Lung (tissue), 12 donors: ENCODE data around the gene BTG1. TPM values are rescaled to one million over a fixed set of nuclear protein-coding genes. Genes with fewer than 3 reads are reported as not detected.
"Not testable (repeated sequence)": the region's sequence is repeated elsewhere in the genome, so short reads cannot be mapped to it uniquely, and the experiment has no call there.

ENCODE experiments used
- ATAC-seq: fragments of 200-7000 bp; cut with Tn5 transposase; one replicate; pipeline ENCODE4 v1.9.1; 2020; ENCODE audit warnings: moderate number of reproducible peaks; ENCODE audit not compliant: insufficient read depth, low FRiP score
- DNase-seq, 3 donors: peaks; one replicate each; pipeline ENCODE4 v3.0.0-alpha.2; 2013 to 2017
- H3K27ac ChIP-seq, 2 donors: one replicate each; pipeline ENCODE4 v1.5.1; 2013; ENCODE audit warnings: mild to moderate bottlenecking in 2 of 2, moderate library complexity in 2 of 2, control low read depth in 1 of 2, inconsistent platforms in 1 of 2, low read depth in 1 of 2, low read length in 1 of 2
- H3K27me3 ChIP-seq, 3 donors: one replicate each; pipeline ENCODE4 v1.5.1; 2013; ENCODE audit warnings: low read length in 2 of 3; ENCODE audit not compliant: control insufficient read depth in 3 of 3, insufficient read depth in 3 of 3
- H3K36me3 ChIP-seq, 4 donors: one replicate each; pipeline ENCODE4 v1.5.1; 2013; ENCODE audit warnings: low read length in 4 of 4, mild to moderate bottlenecking in 1 of 4, moderate library complexity in 1 of 4; ENCODE audit not compliant: control insufficient read depth in 4 of 4, insufficient read depth in 4 of 4
- H3K4me1 ChIP-seq, 5 donors: one replicate each; pipeline ENCODE4 v1.5.1; 2013; ENCODE audit warnings: low read length in 5 of 5, mild to moderate bottlenecking in 2 of 5, moderate library complexity in 1 of 5; ENCODE audit not compliant: control insufficient read depth in 5 of 5, insufficient read depth in 5 of 5
- H3K4me3 ChIP-seq: one replicate; pipeline ENCODE4 v1.5.1; 2013; ENCODE audit warnings: mild to moderate bottlenecking, control low read depth, moderate library complexity
- H3K9ac ChIP-seq, 2 donors: one replicate each; pipeline ENCODE4 v1.5.1; 2013; ENCODE audit warnings: low read length in 2 of 2, control low read depth in 1 of 2; ENCODE audit not compliant: insufficient read depth in 1 of 2
- H3K9me3 ChIP-seq, 4 donors: one replicate each; pipeline ENCODE4 v1.5.1; 2013; ENCODE audit warnings: low read length in 3 of 4, mild to moderate bottlenecking in 1 of 4, moderate library complexity in 1 of 4; ENCODE audit not compliant: control insufficient read depth in 4 of 4, insufficient read depth in 3 of 4
- CTCF ChIP-seq: IDR thresholded peaks from 2 replicates; pipeline ENCODE4 v1.5.1; 2012; ENCODE audit warnings: mild to moderate bottlenecking; ENCODE audit errors: control extremely low read depth, extremely low read depth
- WGBS, 2 donors: extraction: QIAGEN DNeasy Blood & Tissue Kit; methylation state at CpG; one replicate each; pipeline ENCODE4 v1.1.7; 2013; 5-methylcytosine and 5-hydroxymethylcytosine counted together
- polyA plus RNA-seq, 2 donors: library from polyadenylated mRNA; stranded (reverse); fragments of 200-250 nt; gene quantifications; one replicate each; pipeline ENCODE4 v1.2.1, GENCODE V29; 2013
- total RNA-seq, 2 donors: library from RNA; depleted of rRNA in 1 of 2; stranded (reverse); fragments of >200 nt in 1 of 2; gene quantifications; one replicate each; pipeline ENCODE4 v1.2.1, GENCODE V29; 2014 to 2021
- donor health status: control.
- donor health status: control.
- donor health status: Bipolar disorder and iron deficiency.
- donor health status: healthy.
- donor health status: DM: yes; HTN: yes; CAD: no.

Gene BTG1
- total and polyA plus RNA-seq, 4 donors, result 38.4 to 147 (median 89.7) TPM

- DNase-seq (no peak), ATAC-seq (no peak)
- 61 to 68% methylated on average over 1 of the region's 1 CpG for WGBS, 2 donors
- H3K27me3 ChIP-seq, result no peaks in the 10 kb centered on the region
- H3K9ac ChIP-seq, result no peak overlapping the region
- H3K4me1 ChIP-seq, result peaks cover 0 to 13% (median 5%) of the 10 kb centered on the region in 5 donors
- TF ChIP-seq CTCF, result no peak
- peaks cover 0 to 2% (median 0%) of the 10 kb centered on the region in 4 donors for H3K9me3 ChIP-seq
- no peaks in the 10 kb centered on the region for H3K36me3 ChIP-seq
- no peak overlapping the region for H3K27ac ChIP-seq
- no peak overlapping the region for H3K4me3 ChIP-seq
Observed at GRCh38 chr12:92098594-92099380, 46.9 kb downstream of the BTG1 start.

GRCh38 chr12:92096346-92097136 is 49.1 kb downstream of the BTG1 start:
- H3K36me3 ChIP-seq, result no peaks in the 10 kb centered on the region
- no peak overlapping the region for H3K9ac ChIP-seq
- no peak for ATAC-seq
- no peak overlapping the region for H3K27ac ChIP-seq
- H3K4me3 ChIP-seq, result no peak overlapping the region
- WGBS, 2 donors, result 77 to 96% methylated on average over 2 of the region's 2 CpGs
- H3K4me1 ChIP-seq, result peaks cover 0 to 5% (median 2%) of the 10 kb centered on the region in 5 donors
- TF ChIP-seq CTCF, result no peak
- H3K27me3 ChIP-seq, result no peaks in the 10 kb centered on the region
- DNase-seq, result no peak
- peaks cover 0 to 2% (median 0%) of the 10 kb centered on the region in 4 donors for H3K9me3 ChIP-seq

DNA sequence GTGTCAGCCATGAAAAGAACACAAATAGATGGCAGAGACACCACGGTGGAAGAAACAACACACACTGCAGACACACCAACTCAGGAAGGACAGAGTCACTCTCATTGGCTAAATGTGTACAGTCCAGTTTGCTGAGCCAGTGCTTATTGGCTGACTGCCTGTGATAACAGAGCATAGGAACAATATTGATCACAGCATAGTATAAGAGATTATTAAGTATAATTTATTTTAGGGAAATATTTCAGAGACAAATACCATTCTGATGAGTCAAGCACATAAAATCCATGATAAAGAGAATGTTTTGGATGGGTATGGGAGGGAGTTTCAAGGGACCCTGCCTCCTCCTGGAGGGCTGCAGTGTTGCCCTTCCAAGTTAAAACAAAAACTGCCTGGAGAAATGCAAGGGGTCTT is 50.9 kb downstream of the BTG1 start:
- no peak for TF ChIP-seq CTCF
- no peak overlapping the region for H3K4me3 ChIP-seq
- no peak overlapping the region for H3K27ac ChIP-seq
- WGBS, 2 donors, result 57 to 63% methylated on average over 1 of the region's 1 CpG
- no peaks in the 10 kb centered on the region for H3K36me3 ChIP-seq
- DNase-seq (no peak), ATAC-seq (no peak)
- peaks cover 0 to 4% (median 0%) of the 10 kb centered on the region in 5 donors for H3K4me1 ChIP-seq
- H3K9ac ChIP-seq, result no peak overlapping the region
- H3K9me3 ChIP-seq, result no peaks in the 10 kb centered on the region
- H3K27me3 ChIP-seq, result no peaks in the 10 kb centered on the region

DNA sequence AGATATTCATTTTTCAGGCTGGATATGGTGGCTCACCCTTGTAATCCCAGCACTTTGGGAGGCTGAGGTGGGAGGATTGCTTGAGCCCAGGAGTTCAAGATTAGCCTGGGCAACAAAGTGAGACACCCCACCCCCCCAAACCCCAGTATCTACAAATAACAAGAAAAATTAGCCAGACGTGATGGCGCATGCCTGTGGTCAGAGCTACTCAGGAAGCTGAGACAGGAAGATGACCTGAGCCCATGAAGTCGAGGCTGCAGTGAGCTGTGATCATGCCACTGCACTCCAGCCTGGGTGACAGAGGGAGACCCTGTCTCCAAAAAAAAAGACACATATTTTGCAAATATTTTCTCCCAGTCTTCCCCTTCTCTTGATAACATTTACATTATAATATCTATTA is 51.3 kb downstream of the BTG1 start:
- not testable (repeated sequence) for H3K4me3 ChIP-seq, H3K4me1 ChIP-seq, H3K27me3 ChIP-seq, H3K36me3 ChIP-seq, H3K27ac ChIP-seq, ATAC-seq, DNase-seq, H3K9ac ChIP-seq, H3K9me3 ChIP-seq
- WGBS, 2 donors, result 16 to 41% methylated on average over 3 of the region's 3 CpGs
